Measurements from ENCODE around the gene POU4F1. TPM values are rescaled to one million over a fixed set of nuclear protein-coding genes. Genes with fewer than 3 reads are reported as not detected.

Gene POU4F1
- total RNA-seq, 4 donors from 2014 or later: not detected

- H3K4me3 ChIP-seq: peak overlapping the region; percentile 13 to 38 (median 26)
- TF ChIP-seq POLR2AphosphoS5 (IDR thresholded peaks at IDR 0.05) (no peak), POLR2A (IDR thresholded peaks at IDR 0.05; ENCODE audit: low read depth) (no peak), EP300 (IDR thresholded peaks at IDR 0.05) (no peak)
- TF ChIP-seq, protein P1, sequence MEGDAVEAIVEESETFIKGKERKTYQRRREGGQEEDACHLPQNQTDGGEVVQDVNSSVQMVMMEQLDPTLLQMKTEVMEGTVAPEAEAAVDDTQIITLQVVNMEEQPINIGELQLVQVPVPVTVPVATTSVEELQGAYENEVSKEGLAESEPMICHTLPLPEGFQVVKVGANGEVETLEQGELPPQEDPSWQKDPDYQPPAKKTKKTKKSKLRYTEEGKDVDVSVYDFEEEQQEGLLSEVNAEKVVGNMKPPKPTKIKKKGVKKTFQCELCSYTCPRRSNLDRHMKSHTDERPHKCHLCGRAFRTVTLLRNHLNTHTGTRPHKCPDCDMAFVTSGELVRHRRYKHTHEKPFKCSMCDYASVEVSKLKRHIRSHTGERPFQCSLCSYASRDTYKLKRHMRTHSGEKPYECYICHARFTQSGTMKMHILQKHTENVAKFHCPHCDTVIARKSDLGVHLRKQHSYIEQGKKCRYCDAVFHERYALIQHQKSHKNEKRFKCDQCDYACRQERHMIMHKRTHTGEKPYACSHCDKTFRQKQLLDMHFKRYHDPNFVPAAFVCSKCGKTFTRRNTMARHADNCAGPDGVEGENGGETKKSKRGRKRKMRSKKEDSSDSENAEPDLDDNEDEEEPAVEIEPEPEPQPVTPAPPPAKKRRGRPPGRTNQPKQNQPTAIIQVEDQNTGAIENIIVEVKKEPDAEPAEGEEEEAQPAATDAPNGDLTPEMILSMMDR (IDR thresholded peaks at IDR 0.05): no peak
- 5% methylated on average over 15 of the region's 22 CpGs for WGBS
- intact Hi-C loops (cut with DNase I): no loop called here
- no peaks in the 10 kb centered on the region for H3K9me3 ChIP-seq
- H3K4me1 ChIP-seq: peaks cover 20 to 25% (median 23%) of the 10 kb centered on the region in 4 donors
- DNase-seq (ENCODE audit: extremely low spot score): no peak
- no peak overlapping the region for H3K27ac ChIP-seq (replicated peaks in 1 of 4)
- H3K36me3 ChIP-seq: no peaks in the 10 kb centered on the region
- peaks cover 15 to 100% (median 90%) of the 10 kb centered on the region in 4 donors for H3K27me3 ChIP-seq
Measured at GRCh38 chr13:78596399-78596735, 7.0 kb downstream of the POU4F1 start.

DNA sequence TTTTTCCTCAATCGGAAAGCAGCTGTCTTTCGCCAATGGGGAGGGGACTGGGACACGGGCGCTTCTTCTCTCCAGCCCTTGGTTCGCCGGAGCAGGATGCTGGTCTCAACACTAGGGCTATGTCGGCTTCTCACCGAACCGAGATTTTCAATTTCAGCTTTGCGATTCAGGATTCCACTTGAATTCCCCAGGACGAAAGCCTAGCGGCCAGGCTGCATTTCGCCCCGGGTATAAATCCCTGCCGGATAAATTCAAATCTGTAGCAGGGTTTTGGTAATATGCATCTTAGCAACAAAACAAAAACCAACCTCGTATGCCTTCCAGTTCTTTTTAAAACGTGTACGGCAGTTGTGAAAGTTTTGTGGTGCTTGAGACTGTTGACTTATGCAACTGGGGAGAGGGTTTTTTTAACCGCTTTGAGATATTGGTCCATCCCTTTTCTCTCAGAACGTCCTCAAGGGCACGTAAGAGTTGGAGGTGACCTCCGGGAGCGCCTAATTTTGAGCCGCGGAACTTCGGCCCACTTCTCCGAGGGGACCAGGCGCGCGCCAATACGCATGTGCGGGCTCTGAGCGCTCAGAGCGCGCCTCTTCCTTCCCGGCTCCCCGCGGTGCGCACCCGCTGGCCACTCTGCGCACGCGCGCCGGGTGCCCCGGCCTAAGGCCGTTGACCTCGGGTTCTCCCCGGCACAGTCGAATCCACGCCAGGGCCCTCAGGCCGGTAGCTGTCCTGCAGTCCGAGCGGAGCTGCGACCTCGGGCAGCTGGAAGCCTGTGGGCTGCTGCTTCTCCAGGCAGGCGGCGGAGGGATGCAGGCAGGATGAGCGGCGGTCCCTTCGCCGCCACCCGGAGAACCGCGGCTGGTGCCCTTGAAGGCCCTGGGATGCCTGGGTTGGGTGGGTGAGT, 7.6 kb downstream of the POU4F1 start:
- peaks cover 15 to 100% (median 84%) of the 10 kb centered on the region in 4 donors for H3K27me3 ChIP-seq
- H3K9me3 ChIP-seq: no peaks in the 10 kb centered on the region
- peaks cover 17 to 20% (median 19%) of the 10 kb centered on the region in 4 donors for H3K4me1 ChIP-seq
- no peak overlapping the region for H3K27ac ChIP-seq (replicated peaks in 1 of 4)
- WGBS: 10% methylated on average over 19 of the region's 65 CpGs
- no peak for DNase-seq (ENCODE audit: extremely low spot score)
- H3K36me3 ChIP-seq: no peaks in the 10 kb centered on the region
- intact Hi-C loops (cut with DNase I): no loop called here
- TF ChIP-seq POLR2A (IDR thresholded peaks at IDR 0.05; ENCODE audit: low read depth) (no peak), POLR2AphosphoS5 (IDR thresholded peaks at IDR 0.05) (no peak), EP300 (IDR thresholded peaks at IDR 0.05) (no peak)
- TF ChIP-seq, protein P1 (IDR thresholded peaks at IDR 0.05): no peak
- peak overlapping the region; percentile 13 to 38 (median 26) for H3K4me3 ChIP-seq

DNA sequence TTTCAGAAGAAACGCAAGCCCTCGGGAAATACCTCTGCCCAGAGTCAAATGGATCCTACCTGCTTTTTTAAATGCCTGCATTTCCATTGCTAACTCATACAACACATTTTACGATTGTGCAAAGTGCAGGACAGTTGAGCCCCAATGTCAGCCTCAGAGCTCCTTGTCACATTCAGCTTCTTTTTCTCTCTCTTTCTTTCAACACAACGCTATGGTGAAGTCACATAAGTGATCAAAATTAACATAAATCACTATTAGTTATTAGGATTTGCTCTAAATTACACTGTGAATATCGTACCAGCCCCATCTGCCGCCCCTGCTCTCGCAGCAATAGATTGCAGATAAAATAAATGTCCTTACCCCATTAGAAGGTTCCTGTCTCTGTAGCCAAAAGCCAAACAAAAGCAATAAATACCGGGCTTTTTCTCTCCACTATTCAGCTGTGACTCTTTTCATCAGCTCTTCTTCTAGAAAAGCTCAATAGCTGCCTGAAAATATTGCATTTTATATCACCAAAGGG, 8.8 kb downstream of the POU4F1 start:
- Histone ChIP-seq H3K4me3 (no peak overlapping the region), H3K27me3 (peaks cover 15 to 100% (median 75%) of the 10 kb centered on the region in 4 donors), H3K4me1 (peaks cover 17 to 20% (median 19%) of the 10 kb centered on the region in 4 donors), H3K36me3 (no peaks in the 10 kb centered on the region), H3K27ac (replicated peaks in 1 of 4) (no peak overlapping the region), H3K9me3 (no peaks in the 10 kb centered on the region)
- TF ChIP-seq POLR2A (IDR thresholded peaks at IDR 0.05; ENCODE audit: low read depth) (no peak), POLR2AphosphoS5 (IDR thresholded peaks at IDR 0.05) (no peak), EP300 (IDR thresholded peaks at IDR 0.05) (no peak)
- TF ChIP-seq, protein P1 (IDR thresholded peaks at IDR 0.05): no peak
- WGBS: 7% methylated on average over 8 of the region's 8 CpGs
- no peak for DNase-seq (ENCODE audit: extremely low spot score)
- intact Hi-C loops (cut with DNase I): no loop called here

- H3K4me1 ChIP-seq: peaks cover 17 to 20% (median 19%) of the 10 kb centered on the region in 4 donors
- no peaks in the 10 kb centered on the region for H3K36me3 ChIP-seq
- no peak for DNase-seq (ENCODE audit: extremely low spot score)
- H3K27me3 ChIP-seq: peaks cover 15 to 100% (median 71%) of the 10 kb centered on the region in 4 donors
- H3K27ac ChIP-seq (replicated peaks in 1 of 4): no peak overlapping the region
- intact Hi-C loops (cut with DNase I): no loop called here
- 10% methylated on average over 29 of the region's 29 CpGs for WGBS
- no peaks in the 10 kb centered on the region for H3K9me3 ChIP-seq
- TF ChIP-seq, protein P1 (IDR thresholded peaks at IDR 0.05): no peak
- TF ChIP-seq EP300 (IDR thresholded peaks at IDR 0.05): no peak
- TF ChIP-seq POLR2AphosphoS5 (IDR thresholded peaks at IDR 0.05): no peak
- no peak for TF ChIP-seq POLR2A (IDR thresholded peaks at IDR 0.05; ENCODE audit: low read depth)
- H3K4me3 ChIP-seq: no peak overlapping the region
Measured at GRCh38 chr13:78593652-78594455, 9.5 kb downstream of the POU4F1 start.
